Raji (cell line): ENCODE results near the gene NFIX.

Experiments used
- POLR2A ChIP-seq: IDR thresholded peaks from 2 replicates; pipeline ENCODE4 v1.6.1; 2011; ENCODE audit warnings: low read depth, low read length, control low read depth; ENCODE audit not compliant: insufficient read depth

NFIX gene

DNA sequence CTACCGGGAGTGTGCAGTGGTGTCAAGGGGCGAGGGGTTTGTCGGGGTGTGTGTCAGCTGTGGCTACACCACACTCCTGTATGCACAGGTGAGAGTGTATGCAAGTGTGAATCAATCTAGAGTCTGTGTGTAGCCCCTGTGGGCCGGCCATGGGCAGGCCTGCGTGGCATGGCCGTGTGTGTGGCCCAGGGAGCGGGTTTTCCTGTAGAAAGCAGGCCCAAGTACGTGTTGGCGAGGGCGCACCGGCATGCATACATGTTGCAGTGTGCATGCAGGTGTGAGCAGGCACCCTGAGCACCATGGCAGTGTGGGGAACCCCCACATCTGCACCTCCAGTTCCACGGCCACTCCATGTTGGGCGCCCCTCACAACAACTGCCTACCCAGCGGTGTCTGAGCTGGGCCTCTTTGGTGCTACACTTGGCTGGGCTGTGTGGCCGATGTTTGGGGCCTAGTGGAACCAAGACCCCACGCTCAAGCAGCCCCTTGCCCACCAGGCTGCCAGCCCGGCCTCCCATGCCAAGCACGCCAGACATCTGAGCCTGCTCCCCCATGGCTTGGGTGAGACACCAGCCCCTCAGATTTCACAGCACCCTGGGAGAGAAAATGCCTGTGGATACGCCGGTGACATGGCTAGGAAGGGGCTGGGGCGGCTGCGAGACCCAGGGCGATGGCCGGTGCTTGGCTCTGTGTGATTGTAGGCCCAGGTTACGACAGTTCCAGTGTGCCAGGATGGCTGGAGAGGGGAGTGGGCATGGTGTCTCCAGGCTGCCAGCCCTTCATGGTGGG lies 2.1 kb downstream of the NFIX start:
- TF ChIP-seq POLR2A = no peak

- TF ChIP-seq POLR2A = no peak
Measured at GRCh38 chr19:12997967-12998940, 3.0 kb downstream of the NFIX start.

- TF ChIP-seq POLR2A = no peak
Measured at GRCh38 chr19:13001166-13001501, 5.9 kb downstream of the NFIX start.

DNA sequence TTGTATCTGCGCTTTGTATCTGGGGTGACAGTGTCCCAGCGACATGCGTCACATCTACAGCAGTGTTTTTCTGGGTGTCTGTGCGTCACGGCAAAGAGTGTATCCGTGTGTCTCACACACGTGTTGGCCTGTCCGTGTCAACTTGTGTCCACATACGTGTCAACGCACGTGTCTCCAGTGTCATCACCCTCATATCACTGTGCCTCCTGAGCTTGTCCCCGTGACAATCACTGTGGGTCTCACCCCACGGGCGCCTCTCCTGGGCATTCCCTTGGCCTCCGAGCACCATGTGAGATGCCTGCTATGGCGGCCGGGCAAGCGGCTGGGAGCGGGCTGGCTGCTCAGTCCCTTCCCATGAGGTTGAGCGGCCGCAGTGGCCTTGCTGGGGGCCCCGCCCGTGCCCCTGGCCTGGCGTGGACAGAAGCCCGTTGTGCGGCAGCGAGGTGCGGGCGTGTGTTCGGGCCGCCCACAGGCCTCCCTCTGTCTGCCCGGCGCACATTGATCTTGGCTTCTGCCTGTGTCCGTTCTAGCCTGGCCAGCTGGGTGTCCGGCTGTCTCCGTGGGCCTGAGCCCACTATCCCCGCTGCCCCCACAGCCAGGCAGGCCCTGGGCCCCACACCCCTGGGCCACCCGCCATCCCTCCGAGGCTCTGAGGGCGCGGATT lies 6.4 kb downstream of the NFIX start:
- no peak for TF ChIP-seq POLR2A

GRCh38 chr19:13002166-13002898 lies 7.1 kb downstream of the NFIX start:
- no peak for TF ChIP-seq POLR2A

GRCh38 chr19:13003081-13003480 lies 7.8 kb downstream of the NFIX start:
- TF ChIP-seq POLR2A = no peak

DNA sequence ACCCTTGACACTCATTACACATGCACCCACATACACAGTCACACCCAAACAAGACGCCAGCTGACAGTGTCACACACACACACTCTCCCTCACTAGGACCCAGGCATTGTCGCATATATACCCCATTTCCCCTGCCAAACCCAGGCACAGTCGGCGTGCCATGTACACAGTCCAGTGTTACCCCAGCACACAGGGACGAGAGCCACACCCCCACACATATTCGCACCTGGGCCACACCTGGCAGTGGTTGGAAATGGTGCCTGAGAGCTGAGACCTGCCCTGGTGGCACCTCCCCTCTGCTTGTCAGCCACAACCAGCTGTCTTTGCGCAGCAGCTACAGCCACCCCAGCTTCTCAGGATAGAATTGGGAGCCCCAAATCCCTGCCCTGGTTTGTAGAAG lies 9.0 kb downstream of the NFIX start:
- TF ChIP-seq POLR2A = no peak

GRCh38 chr19:13005253-13005652 lies 10.0 kb downstream of the NFIX start:
- no peak for TF ChIP-seq POLR2A

- TF ChIP-seq POLR2A = no peak
Measured at GRCh38 chr19:13005861-13006370, 10.6 kb downstream of the NFIX start.

GRCh38 chr19:13006431-13007281 lies 11.4 kb downstream of the NFIX start:
- TF ChIP-seq POLR2A = no peak

DNA sequence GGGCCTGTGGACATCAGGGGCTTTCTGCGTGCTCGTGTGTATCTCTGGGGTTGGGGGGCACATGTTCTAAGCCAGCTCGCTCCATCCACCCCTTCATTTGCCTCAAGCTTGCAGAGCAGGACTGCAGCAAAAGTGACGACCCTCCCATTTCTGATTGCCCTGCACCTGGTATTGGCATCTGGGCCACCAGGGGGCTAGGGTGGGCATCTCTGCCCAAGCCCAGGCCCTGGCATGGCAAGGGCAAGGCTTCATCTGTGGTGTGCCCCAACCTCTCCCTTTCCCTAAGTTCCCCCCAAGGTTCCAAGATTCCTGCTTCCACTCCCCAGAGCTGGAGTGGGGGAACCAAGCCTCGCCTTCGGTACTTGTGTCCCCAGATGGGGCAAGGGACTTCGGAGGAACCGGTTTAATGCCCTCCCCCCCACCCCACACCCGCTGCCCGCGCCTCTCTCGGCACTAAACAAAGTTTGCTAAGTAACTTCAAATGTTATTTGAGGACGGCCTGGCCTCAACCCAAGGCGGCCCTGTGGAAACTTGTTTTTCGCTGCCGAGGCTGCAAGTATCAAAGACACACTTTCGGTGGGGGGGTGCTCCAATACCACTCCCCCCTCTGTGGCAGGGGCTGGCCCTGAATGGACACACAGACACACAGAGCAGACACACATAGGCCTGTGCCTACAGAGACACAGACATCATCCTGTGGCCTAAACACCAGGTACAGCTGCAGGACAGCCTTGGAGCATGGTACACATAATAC lies 12.2 kb downstream of the NFIX start:
- TF ChIP-seq POLR2A = no peak

- no peak for TF ChIP-seq POLR2A
Measured at GRCh38 chr19:13008926-13009787, 13.9 kb downstream of the NFIX start.
